Stomach (tissue), 9 donors: Measurements from ENCODE around the gene GET3. TPM values are rescaled to one million over a fixed set of nuclear protein-coding genes. Genes with fewer than 3 reads are reported as not detected.

ENCODE experiments used
- DNase-seq, 2 donors: peaks; one replicate each; pipeline versions ENCODE4 v3.0.0 to v3.0.0-alpha.2; 2013 to 2019
- H3K27ac ChIP-seq, 5 donors: fragments of 200-600 bp in 4 of 5; sonication (generic) in 4 of 5; one replicate each; pipeline ENCODE4 v1.5.1; 2013 to 2019; ENCODE audit warnings: mild to moderate bottlenecking in 1 of 5, moderate library complexity in 1 of 5
- H3K27me3 ChIP-seq, 3 donors: fragments of 200-600 bp; sonication (generic); one replicate each; pipeline ENCODE4 v1.5.1; 2017 to 2019; ENCODE audit warnings: mixed run types in 1 of 3
- H3K36me3 ChIP-seq, 4 donors: fragments of 200-600 bp; sonication (generic); 1 replicate in 3 of 4; 2 replicates in 1 of 4; pipeline ENCODE4 v1.5.1; 2016 to 2019
- H3K4me1 ChIP-seq, 4 donors: fragments of 200-600 bp; sonication (generic); one replicate each; pipeline ENCODE4 v1.5.1; 2016 to 2019
- H3K4me3 ChIP-seq, 4 donors: fragments of 200-600 bp; sonication (generic) in 3 of 4; one replicate each; pipeline ENCODE4 v1.5.1; 2016 to 2019; ENCODE audit warnings: mild to moderate bottlenecking in 1 of 4
- H3K9me3 ChIP-seq, 4 donors: fragments of 200-600 bp; sonication (generic); one replicate each; pipeline ENCODE4 v1.5.1; 2016 to 2019
- CTCF ChIP-seq, 7 experiments: fragments of 450-650 bp in 4 of 7; fragments of 200-600 bp in 3 of 7; sonication (generic) in 3 of 7; IDR thresholded peaks; one replicate each; pipeline ENCODE4 v1.5.1; 2016 to 2019; ENCODE audit warnings: antibody characterized with exemption in 7 of 7, control low read depth in 2 of 7, mild to moderate bottlenecking in 1 of 7
- EP300 ChIP-seq: sonication (generic); formaldehyde crosslinking; IDR thresholded peaks from one replicate; pipeline ENCODE4 v1.6.1; 2017; ENCODE audit warnings: antibody characterized with exemption
- POLR2A ChIP-seq, 4 donors: fragments of 450-650 bp; IDR thresholded peaks; one replicate each; pipeline ENCODE4 v1.6.1; 2016; ENCODE audit warnings: antibody characterized with exemption in 4 of 4, control low read depth in 2 of 4, mild to moderate bottlenecking in 1 of 4, moderate library complexity in 1 of 4
- POLR2AphosphoS5 ChIP-seq, 3 donors: sonication (generic); formaldehyde crosslinking; IDR thresholded peaks; one replicate each; pipeline ENCODE4 v1.6.1; 2016; ENCODE audit warnings: antibody characterized with exemption in 3 of 3
- WGBS, 5 donors: extraction: QIAGEN DNeasy Blood & Tissue Kit in 3 of 5; methylation state at CpG; one replicate each; pipeline versions ENCODE4 v1.1.5 to v1.1.7; 2013 to 2018; 5-methylcytosine and 5-hydroxymethylcytosine counted together
- intact Hi-C: fragments of 100-400 bp; cut with DNase I; formaldehyde crosslinking; loops from one replicate; pipeline ENCODE4 v1.15.1; 2023; ENCODE audit warnings: low total_unique reads
- polyA plus RNA-seq, 3 donors: library from polyadenylated mRNA; stranded (reverse); fragments of 200-250 nt; gene quantifications; one replicate each; pipeline ENCODE4 v1.2.3, GENCODE V29; 2013
- total RNA-seq, 5 donors: library from RNA; depleted of rRNA; stranded (reverse); fragments of >200 nt; gene quantifications; one replicate each; pipeline versions ENCODE4 v1.1.0 to v1.2.3, GENCODE V29; 2014 to 2016
- donor health status: healthy with polysubstance abuse.
- donor health status: Bipolar disorder and iron deficiency.
- donor health status: healthy.

Gene GET3
- total and polyA plus RNA-seq, 8 donors: 0.89 to 90.4 (median 21.8) TPM

GRCh38 chr19:12727745-12728433 lies 9.4 kb upstream of the GET3 start:
- intact Hi-C loops: no loop called here
- WGBS, 5 donors: 95 to 99% (median 96%) methylated on average over 8 to 9 of the region's 9 CpGs
- H3K27ac ChIP-seq: no peak overlapping the region
- DNase-seq: no peak
- peaks cover 23 to 46% (median 43%) of the 10 kb centered on the region in 4 donors for H3K36me3 ChIP-seq
- no peaks in the 10 kb centered on the region for H3K27me3 ChIP-seq
- H3K4me1 ChIP-seq: peaks cover 20 to 47% (median 33%) of the 10 kb centered on the region in 4 donors
- TF ChIP-seq EP300 (no peak), POLR2AphosphoS5 (IDR thresholded peaks at IDR 0.05) (no peak), POLR2A (IDR thresholded peaks at IDR 0.05) (no peak), CTCF (IDR thresholded peaks at IDR 0.05) (no peak)
- no peaks in the 10 kb centered on the region for H3K9me3 ChIP-seq
- no peak overlapping the region for H3K4me3 ChIP-seq

- Histone ChIP-seq H3K4me1 (peaks cover 22 to 42% (median 30%) of the 10 kb centered on the region in 4 donors), H3K27me3 (no peaks in the 10 kb centered on the region), H3K4me3 (no peak overlapping the region), H3K27ac (no peak overlapping the region), H3K9me3 (no peaks in the 10 kb centered on the region), H3K36me3 (peaks cover 23 to 46% (median 43%) of the 10 kb centered on the region in 4 donors)
- DNase-seq: no peak
- 72 to 86% (median 82%) methylated on average over 3 of the region's 3 CpGs for WGBS, 5 donors
- intact Hi-C loops: no loop called here
- TF ChIP-seq CTCF (IDR thresholded peaks at IDR 0.05) (no peak), POLR2A (IDR thresholded peaks at IDR 0.05) (no peak), POLR2AphosphoS5 (IDR thresholded peaks at IDR 0.05) (no peak), EP300 (no peak)
Observed at GRCh38 chr19:12730064-12730463, 7.2 kb upstream of the GET3 start.

GRCh38 chr19:12731337-12731736 lies 6.0 kb upstream of the GET3 start:
- no peak overlapping the region for H3K27ac ChIP-seq
- no peaks in the 10 kb centered on the region for H3K9me3 ChIP-seq
- no peak for DNase-seq
- peaks cover 23 to 46% (median 43%) of the 10 kb centered on the region in 4 donors for H3K36me3 ChIP-seq
- WGBS, 5 donors: 88 to 93% (median 90%) methylated on average over 19 to 24 of the region's 24 CpGs
- H3K4me3 ChIP-seq: peak overlapping the region in 1 of 4 donors; percentile 3
- peaks cover 28 to 54% (median 39%) of the 10 kb centered on the region in 4 donors for H3K4me1 ChIP-seq
- intact Hi-C loops: no loop called here
- no peaks in the 10 kb centered on the region for H3K27me3 ChIP-seq
- TF ChIP-seq POLR2A (IDR thresholded peaks at IDR 0.05): no peak
- TF ChIP-seq CTCF (IDR thresholded peaks at IDR 0.05): no peak
- no peak for TF ChIP-seq EP300
- no peak for TF ChIP-seq POLR2AphosphoS5 (IDR thresholded peaks at IDR 0.05)

- peaks cover 23 to 36% (median 33%) of the 10 kb centered on the region in 4 donors for H3K36me3 ChIP-seq
- no peaks in the 10 kb centered on the region for H3K27me3 ChIP-seq
- DNase-seq: peak in 1 of 2 donors; percentile 62
- H3K27ac ChIP-seq: peak overlapping the region; percentile 89 to 97 (median 94)
- peaks cover 39 to 70% (median 55%) of the 10 kb centered on the region in 4 donors for H3K4me1 ChIP-seq
- WGBS, 5 donors: 0 to 2% (median 1%) methylated on average over 15 of the region's 15 CpGs
- no peaks in the 10 kb centered on the region for H3K9me3 ChIP-seq
- H3K4me3 ChIP-seq: peak overlapping the region; percentile 86 to 98 (median 92)
- intact Hi-C loops: no loop called here
- TF ChIP-seq POLR2AphosphoS5 (IDR thresholded peaks at IDR 0.05) (no peak), POLR2A (IDR thresholded peaks at IDR 0.05) (no peak)
Observed at GRCh38 chr19:12733369-12734214, 3.7 kb upstream of the GET3 start.
